WI38 (cell line): ENCODE measurements around the gene VEPH1.

Experiments
- H3K4me3 ChIP-seq: 2 replicates; pipeline ENCODE4 v1.5.1; 2011; ENCODE audit warnings: low read depth, mild to moderate bottlenecking, control low read depth, low read length
- CTCF ChIP-seq: IDR thresholded peaks from 2 replicates; pipeline ENCODE4 v1.5.1; 2012; ENCODE audit warnings: low read depth, mild to moderate bottlenecking, control low read depth, low read length

VEPH1 gene

GRCh38 chr3:157447026-157447694, 56.1 kb downstream of the VEPH1 start:
- no peak overlapping the region for H3K4me3 ChIP-seq
- peak; percentile 72 for TF ChIP-seq CTCF

GRCh38 chr3:157445857-157446256, 57.4 kb downstream of the VEPH1 start:
- no peak for TF ChIP-seq CTCF

DNA sequence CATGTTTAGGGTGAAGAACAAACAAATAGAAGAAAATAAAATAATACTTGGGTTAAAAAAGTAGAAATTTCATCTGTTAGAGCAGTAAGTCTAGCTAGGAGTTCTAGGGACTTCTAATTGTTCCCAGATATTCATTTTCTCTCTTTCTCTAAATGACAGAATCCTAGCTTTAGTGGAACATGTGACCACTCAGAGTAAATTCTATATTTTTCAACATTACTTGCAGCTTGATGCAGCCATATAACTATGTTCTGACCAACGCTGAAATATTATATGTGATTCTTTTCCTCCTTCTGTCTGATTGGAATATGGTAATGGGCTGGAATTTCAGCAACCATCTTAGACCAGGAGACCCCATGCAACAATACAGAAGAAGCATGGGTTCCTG, 58.4 kb downstream of the VEPH1 start:
- TF ChIP-seq CTCF: no peak
- no peak overlapping the region for H3K4me3 ChIP-seq

More at GRCh38 chr3:157445857-157446256, 57.4 kb downstream of the VEPH1 start:
- no peak overlapping the region for H3K4me3 ChIP-seq

- H3K4me3 ChIP-seq: no peak overlapping the region
- no peak for TF ChIP-seq CTCF
Observed at GRCh38 chr3:157443905-157444796, 59.1 kb downstream of the VEPH1 start.

GRCh38 chr3:157442729-157443128, 60.5 kb downstream of the VEPH1 start:
- no peak for TF ChIP-seq CTCF

DNA sequence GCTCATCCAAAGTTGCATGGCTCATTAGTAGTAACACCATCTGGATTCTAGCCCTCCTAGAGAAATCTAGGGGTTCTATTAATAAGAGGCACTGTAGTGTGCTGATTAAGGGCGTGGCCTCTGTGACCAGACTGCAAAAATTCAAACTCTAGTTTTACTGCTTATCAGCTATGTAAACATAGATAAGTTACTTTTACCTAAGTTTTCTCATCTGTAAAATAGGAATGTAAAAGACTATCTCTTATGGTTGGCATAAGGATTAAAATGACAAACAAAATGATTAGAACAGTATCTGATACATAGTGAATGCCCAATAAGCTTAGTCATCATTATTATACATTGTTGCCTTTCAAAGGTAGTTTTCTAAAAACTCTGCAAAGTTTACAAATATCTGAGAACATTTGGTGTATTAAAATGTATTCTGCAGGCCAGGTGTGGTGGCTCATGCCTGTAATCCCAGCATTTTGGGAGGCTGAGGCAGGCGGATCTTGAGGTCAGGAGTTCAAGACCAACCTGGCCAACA, 62.1 kb downstream of the VEPH1 start:
- peak overlapping the region; percentile 16 for H3K4me3 ChIP-seq
- TF ChIP-seq CTCF: no peak

More at GRCh38 chr3:157442729-157443128, 60.5 kb downstream of the VEPH1 start:
- no peak overlapping the region for H3K4me3 ChIP-seq
